Neural crest cell (in vitro differentiated cells): Measurements from ENCODE around the gene SMIM23. TPM values are rescaled to one million over a fixed set of nuclear protein-coding genes. Genes with fewer than 3 reads are reported as not detected.

Experiments
- DNase-seq: peaks from one replicate; pipeline ENCODE4 v3.0.0; 2021; ENCODE audit warnings: low read depth, mixed read lengths, low spot score
- H3K27ac Mint-ChIP-seq: one replicate; pipeline ENCODE4 v1.8.0; 2021; ENCODE audit warnings: mild to moderate bottlenecking, mixed read lengths; ENCODE audit not compliant: unreplicated experiment
- H3K27me3 Mint-ChIP-seq: 2 replicates; pipeline ENCODE4 v1.8.0; 2021; ENCODE audit warnings: low read depth, mild to moderate bottlenecking, mixed read lengths
- H3K36me3 Mint-ChIP-seq: 2 replicates; pipeline ENCODE4 v1.8.0; 2021; ENCODE audit warnings: low read depth, mild to moderate bottlenecking, mixed read lengths
- H3K4me1 Mint-ChIP-seq: 2 replicates; pipeline ENCODE4 v1.8.0; 2021; ENCODE audit warnings: mixed read lengths
- H3K4me3 Mint-ChIP-seq: one replicate; pipeline ENCODE4 v1.8.0; 2021; ENCODE audit warnings: mild to moderate bottlenecking, mixed read lengths
- H3K9me3 Mint-ChIP-seq: 2 replicates; pipeline ENCODE4 v1.8.0; 2021; ENCODE audit warnings: mixed read lengths
- CTCF ChIP-seq: fragments of 200-600 bp; sonication (generic); conservative IDR thresholded peaks from 2 replicates; pipeline ENCODE4 v1.5.0; 2021; ENCODE audit warnings: antibody characterized with exemption, mild to moderate bottlenecking
- total RNA-seq: library from RNA; stranded (reverse); gene quantifications from 2 replicates; pipeline ENCODE4 v1.2.1, GENCODE V29; 2021

SMIM23 gene
- total RNA-seq, 1 donor from 2014 or later, result not detected

DNA sequence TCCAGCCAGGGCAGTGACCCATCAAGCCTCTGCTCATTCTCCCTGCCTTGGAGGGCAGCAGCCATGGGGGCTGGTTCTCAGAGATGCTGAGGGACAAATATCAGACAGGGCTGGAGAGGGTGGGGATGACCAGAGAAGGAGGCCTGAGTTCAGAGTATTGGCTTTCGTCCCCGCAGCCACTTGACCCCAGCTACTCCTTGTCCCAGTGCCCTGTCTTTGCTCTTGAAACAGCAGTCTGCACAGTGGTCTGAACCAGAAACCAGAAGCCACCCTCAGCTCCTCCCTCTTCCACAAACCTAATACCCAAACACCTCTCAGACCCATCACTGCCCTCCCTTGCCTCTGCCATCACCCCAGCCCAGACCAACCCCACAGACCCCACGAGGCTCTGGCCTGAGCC, 36.3 kb upstream of the SMIM23 start:
- no peaks in the 10 kb centered on the region for H3K36me3 Mint-ChIP-seq
- no peak overlapping the region for H3K4me3 Mint-ChIP-seq
- peaks cover 6% of the 10 kb centered on the region for H3K9me3 Mint-ChIP-seq
- H3K27me3 Mint-ChIP-seq, result no peaks in the 10 kb centered on the region
- H3K4me1 Mint-ChIP-seq, result peaks cover 10% of the 10 kb centered on the region
- DNase-seq, result no peak
- no peak overlapping the region for H3K27ac Mint-ChIP-seq
- no peak for TF ChIP-seq CTCF

GRCh38 chr5:171750311-171750788, 35.3 kb upstream of the SMIM23 start:
- H3K36me3 Mint-ChIP-seq, result no peaks in the 10 kb centered on the region
- H3K9me3 Mint-ChIP-seq, result peaks cover 3% of the 10 kb centered on the region
- no peak for TF ChIP-seq CTCF
- peaks cover 10% of the 10 kb centered on the region for H3K4me1 Mint-ChIP-seq
- H3K27me3 Mint-ChIP-seq, result no peaks in the 10 kb centered on the region
- no peak overlapping the region for H3K27ac Mint-ChIP-seq
- no peak for DNase-seq
- H3K4me3 Mint-ChIP-seq, result no peak overlapping the region

DNA sequence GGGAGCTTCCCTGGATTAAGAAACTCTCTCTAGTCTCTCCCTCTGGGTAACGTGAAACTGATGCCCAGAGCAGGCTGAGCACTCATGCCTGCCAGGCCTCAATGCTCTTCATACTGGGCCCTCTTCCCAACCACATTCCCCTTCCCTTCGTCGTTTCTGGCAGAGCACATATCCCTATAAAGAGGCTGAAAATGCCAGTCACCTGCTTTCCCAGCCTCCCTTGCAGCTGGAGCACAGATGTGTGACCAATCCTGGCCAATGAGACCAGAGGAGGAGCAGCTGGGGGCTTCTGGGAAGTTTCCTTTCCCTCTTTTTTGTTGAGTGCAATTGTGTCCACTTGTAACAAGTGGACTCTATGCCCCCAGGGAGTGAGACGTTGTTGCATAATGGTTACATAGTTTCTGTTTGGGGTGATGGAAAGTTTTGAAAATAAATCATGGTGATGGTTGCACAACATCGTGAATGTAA, 30.2 kb upstream of the SMIM23 start:
- Mint-ChIP-seq H3K4me3 (no peak overlapping the region), H3K9me3 (no peaks in the 10 kb centered on the region), H3K4me1 (peaks cover 15% of the 10 kb centered on the region), H3K27me3 (no peaks in the 10 kb centered on the region), H3K27ac (no peak overlapping the region), H3K36me3 (no peaks in the 10 kb centered on the region)
- no peak for DNase-seq
- no peak for TF ChIP-seq CTCF

- H3K9me3 Mint-ChIP-seq, result no peaks in the 10 kb centered on the region
- no peaks in the 10 kb centered on the region for H3K36me3 Mint-ChIP-seq
- no peak for DNase-seq
- H3K27me3 Mint-ChIP-seq, result no peaks in the 10 kb centered on the region
- H3K27ac Mint-ChIP-seq, result no peak overlapping the region
- no peak for TF ChIP-seq CTCF
- H3K4me1 Mint-ChIP-seq, result peaks cover 5% of the 10 kb centered on the region
- H3K4me3 Mint-ChIP-seq, result no peak overlapping the region
These were observed 27.6 kb upstream of the SMIM23 start for GRCh38 chr5:171757853-171758535.

DNA sequence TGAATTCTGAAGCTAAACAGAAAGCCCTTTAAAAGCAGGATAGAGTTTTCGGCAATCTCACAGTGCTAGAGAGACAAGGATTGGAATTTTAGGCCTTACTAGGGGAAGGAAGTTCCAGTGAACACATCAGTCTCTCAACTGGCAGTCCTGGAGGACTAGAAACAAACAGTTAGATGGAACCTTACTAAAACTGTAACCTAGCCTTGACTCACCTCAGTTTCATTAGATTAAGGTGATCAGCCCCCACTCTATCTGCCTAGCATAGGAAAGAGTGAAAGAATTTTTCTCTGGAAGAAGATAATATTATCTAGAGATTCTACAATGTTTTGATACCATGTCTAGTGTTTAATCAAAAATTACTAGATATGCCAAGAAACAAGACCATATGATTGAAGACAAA, 25.8 kb upstream of the SMIM23 start:
- peaks cover 5% of the 10 kb centered on the region for H3K4me1 Mint-ChIP-seq
- no peak overlapping the region for H3K4me3 Mint-ChIP-seq
- H3K9me3 Mint-ChIP-seq, result no peaks in the 10 kb centered on the region
- TF ChIP-seq CTCF, result no peak
- no peaks in the 10 kb centered on the region for H3K36me3 Mint-ChIP-seq
- no peak overlapping the region for H3K27ac Mint-ChIP-seq
- H3K27me3 Mint-ChIP-seq, result no peaks in the 10 kb centered on the region
- DNase-seq, result no peak
